ENCODE data around the gene ABLIM2. TPM values are rescaled to one million over a fixed set of nuclear protein-coding genes. Genes with fewer than 3 reads are reported as not detected.

ABLIM2 gene
- polyA plus RNA-seq, 1 donor from 2014 or later = 14.9 TPM

- no peak overlapping the region for H3K4me2 ChIP-seq (ENCODE audit: low read length)
- no peaks in the 10 kb centered on the region for H3K27me3 ChIP-seq (ENCODE audit: insufficient read depth, low read depth, low read length)
- H4K20me1 ChIP-seq (ENCODE audit: insufficient read depth) = no peaks in the 10 kb centered on the region
- H3K27ac ChIP-seq (ENCODE audit: low read length) = no peak overlapping the region
- H2AFZ ChIP-seq (ENCODE audit: low read depth, low read length) = no peak overlapping the region
- no peaks in the 10 kb centered on the region for H3K79me2 ChIP-seq (replicated peaks; ENCODE audit: insufficient read depth, low read length)
- H3K4me3 ChIP-seq (ENCODE audit: low read length) = no peak overlapping the region
- H3K9ac ChIP-seq (ENCODE audit: low read length) = no peak overlapping the region
- no peaks in the 10 kb centered on the region for H3K9me3 ChIP-seq (ENCODE audit: low read length)
- no peaks in the 10 kb centered on the region for H3K36me3 ChIP-seq (ENCODE audit: insufficient read depth, low read length)
- TF ChIP-seq EZH2 (IDR thresholded peaks at IDR 0.05; ENCODE audit: borderline replicate concordance, insufficient read depth, low read length, poor library complexity, severe bottlenecking) = no peak
- TF ChIP-seq MXI1 (conservative IDR thresholded peaks at IDR 0.05; ENCODE audit: poor library complexity, severe bottlenecking) = no peak
- TF ChIP-seq CTCF (IDR thresholded peaks at IDR 0.05; ENCODE audit: poor library complexity, severe bottlenecking) = no peak
- no peak for TF ChIP-seq TAF1 (IDR thresholded peaks at IDR 0.05; ENCODE audit: low read depth)
- TF ChIP-seq SMC3 (conservative IDR thresholded peaks at IDR 0.05; ENCODE audit: poor library complexity) = no peak
- TF ChIP-seq EP300 (conservative IDR thresholded peaks at IDR 0.05; ENCODE audit: poor library complexity, severe bottlenecking) = no peak
- no peak for TF ChIP-seq REST (IDR thresholded peaks at IDR 0.05; ENCODE audit: borderline replicate concordance)
- no peak for TF ChIP-seq RAD21 (conservative IDR thresholded peaks at IDR 0.05)
- no peak for TF ChIP-seq POLR2AphosphoS5 (IDR thresholded peaks at IDR 0.05)
- H3F3A ChIP-seq (ENCODE audit: insufficient read depth, low read length, poor library complexity, severe bottlenecking) = no peaks in the 10 kb centered on the region
- H3K9me2 ChIP-seq (ENCODE audit: insufficient read depth, low read length) = no peaks in the 10 kb centered on the region
Observed at GRCh38 chr4:8101213-8102075, 57.2 kb downstream of the ABLIM2 start.

GRCh38 chr4:8099981-8100464 is 58.6 kb downstream of the ABLIM2 start:
- H2AFZ ChIP-seq (ENCODE audit: low read depth, low read length) = no peak overlapping the region
- H3K4me2 ChIP-seq (ENCODE audit: low read length) = no peak overlapping the region
- H3F3A ChIP-seq (ENCODE audit: insufficient read depth, low read length, poor library complexity, severe bottlenecking) = no peaks in the 10 kb centered on the region
- no peaks in the 10 kb centered on the region for H3K79me2 ChIP-seq (replicated peaks; ENCODE audit: insufficient read depth, low read length)
- TF ChIP-seq RAD21 (conservative IDR thresholded peaks at IDR 0.05) (no peak), TAF1 (IDR thresholded peaks at IDR 0.05; ENCODE audit: low read depth) (no peak), EP300 (conservative IDR thresholded peaks at IDR 0.05; ENCODE audit: poor library complexity, severe bottlenecking) (no peak), SMC3 (conservative IDR thresholded peaks at IDR 0.05; ENCODE audit: poor library complexity) (no peak), MXI1 (conservative IDR thresholded peaks at IDR 0.05; ENCODE audit: poor library complexity, severe bottlenecking) (no peak), POLR2AphosphoS5 (IDR thresholded peaks at IDR 0.05) (no peak), CTCF (IDR thresholded peaks at IDR 0.05; ENCODE audit: poor library complexity, severe bottlenecking) (no peak), EZH2 (IDR thresholded peaks at IDR 0.05; ENCODE audit: borderline replicate concordance, insufficient read depth, low read length, poor library complexity, severe bottlenecking) (no peak), REST (IDR thresholded peaks at IDR 0.05; ENCODE audit: borderline replicate concordance) (no peak)
- H4K20me1 ChIP-seq (ENCODE audit: insufficient read depth) = no peaks in the 10 kb centered on the region
- H3K36me3 ChIP-seq (ENCODE audit: insufficient read depth, low read length) = no peaks in the 10 kb centered on the region
- no peak overlapping the region for H3K9ac ChIP-seq (ENCODE audit: low read length)
- no peak overlapping the region for H3K4me3 ChIP-seq (ENCODE audit: low read length)
- H3K27ac ChIP-seq (ENCODE audit: low read length) = no peak overlapping the region
- H3K27me3 ChIP-seq (ENCODE audit: insufficient read depth, low read depth, low read length) = no peaks in the 10 kb centered on the region
- no peaks in the 10 kb centered on the region for H3K9me3 ChIP-seq (ENCODE audit: low read length)
- no peaks in the 10 kb centered on the region for H3K9me2 ChIP-seq (ENCODE audit: insufficient read depth, low read length)

Measured in neural cell (in vitro differentiated cells).